ENCODE results near the gene SMYD3. TPM values are rescaled to one million over a fixed set of nuclear protein-coding genes. Genes with fewer than 3 reads are reported as not detected.

SMYD3 gene
- total RNA-seq, 1 experiment from 2014 or later, result 25.5 TPM

GRCh38 chr1:245878585-245878984 is 628.5 kb downstream of the SMYD3 start:
- H3K23ac ChIP-seq (ENCODE audit: insufficient read length, low read depth, low read length), result no peak overlapping the region
- H3K4me1 Mint-ChIP-seq, result no peaks in the 10 kb centered on the region
- no peaks in the 10 kb centered on the region for H3K9me3 Mint-ChIP-seq
- TF ChIP-seq, protein P1, sequence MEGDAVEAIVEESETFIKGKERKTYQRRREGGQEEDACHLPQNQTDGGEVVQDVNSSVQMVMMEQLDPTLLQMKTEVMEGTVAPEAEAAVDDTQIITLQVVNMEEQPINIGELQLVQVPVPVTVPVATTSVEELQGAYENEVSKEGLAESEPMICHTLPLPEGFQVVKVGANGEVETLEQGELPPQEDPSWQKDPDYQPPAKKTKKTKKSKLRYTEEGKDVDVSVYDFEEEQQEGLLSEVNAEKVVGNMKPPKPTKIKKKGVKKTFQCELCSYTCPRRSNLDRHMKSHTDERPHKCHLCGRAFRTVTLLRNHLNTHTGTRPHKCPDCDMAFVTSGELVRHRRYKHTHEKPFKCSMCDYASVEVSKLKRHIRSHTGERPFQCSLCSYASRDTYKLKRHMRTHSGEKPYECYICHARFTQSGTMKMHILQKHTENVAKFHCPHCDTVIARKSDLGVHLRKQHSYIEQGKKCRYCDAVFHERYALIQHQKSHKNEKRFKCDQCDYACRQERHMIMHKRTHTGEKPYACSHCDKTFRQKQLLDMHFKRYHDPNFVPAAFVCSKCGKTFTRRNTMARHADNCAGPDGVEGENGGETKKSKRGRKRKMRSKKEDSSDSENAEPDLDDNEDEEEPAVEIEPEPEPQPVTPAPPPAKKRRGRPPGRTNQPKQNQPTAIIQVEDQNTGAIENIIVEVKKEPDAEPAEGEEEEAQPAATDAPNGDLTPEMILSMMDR (conservative IDR thresholded peaks at IDR 0.05), result no peak
- H3K27me3 ChIP-seq (ENCODE audit: insufficient read depth, low read length), result no peaks in the 10 kb centered on the region
- H2AFZ ChIP-seq (ENCODE audit: low read length), result no peak overlapping the region
- H3K4me3 Mint-ChIP-seq, result no peak overlapping the region
- WGBS (ENCODE audit: extremely low coverage, insufficient read length, low lambda C conversion rate), result no CpG with 5 or more reads among the region's 3 CpGs
- H3T11ph ChIP-seq (ENCODE audit: low read length), result no peak overlapping the region
- no peak overlapping the region for H4K8ac ChIP-seq (replicated peaks; ENCODE audit: insufficient read length, low read depth, low read length)
- H3K18ac ChIP-seq (ENCODE audit: insufficient read length, low read depth, low read length), result no peak overlapping the region
- H2AK5ac ChIP-seq (ENCODE audit: insufficient read length, low read length), result no peak overlapping the region
- no peaks in the 10 kb centered on the region for H3K23me2 ChIP-seq (ENCODE audit: insufficient read length, low read depth, low read length, poor library complexity, severe bottlenecking)
- H3K79me1 ChIP-seq (ENCODE audit: insufficient read depth, low read depth, low read length, poor library complexity, severe bottlenecking), result no peaks in the 10 kb centered on the region
- no peaks in the 10 kb centered on the region for H3K4me1 ChIP-seq (ENCODE audit: insufficient read depth, low read length)
- H3K56ac ChIP-seq (ENCODE audit: insufficient read length, low read depth, low read length), result no peak overlapping the region
- H3K9ac ChIP-seq (ENCODE audit: extremely low read depth, insufficient read length, low read length), result no peak overlapping the region
- H3K14ac ChIP-seq (ENCODE audit: insufficient read depth, low read length), result no peak overlapping the region
- H3K9me3 ChIP-seq (ENCODE audit: control insufficient read depth, low read depth, low read length), result no peaks in the 10 kb centered on the region
- H2BK120ac ChIP-seq (ENCODE audit: low read depth, low read length, poor library complexity, severe bottlenecking), result no peak overlapping the region
- no peak overlapping the region for H2BK5ac ChIP-seq (ENCODE audit: insufficient read length, low read length)
- H3K79me2 ChIP-seq (ENCODE audit: insufficient read depth, low read length), result no peaks in the 10 kb centered on the region
- H2BK12ac ChIP-seq (ENCODE audit: insufficient read length, low read depth, low read length), result no peak overlapping the region
- no peak overlapping the region for H3K27ac Mint-ChIP-seq
- no peak overlapping the region for H4K5ac ChIP-seq (ENCODE audit: insufficient read length, low read depth, low read length)
- H3K4ac ChIP-seq (ENCODE audit: low read depth, low read length), result no peak overlapping the region
- no peak overlapping the region for H2BK20ac ChIP-seq (ENCODE audit: low read depth, low read length, poor library complexity, severe bottlenecking)
- no peak overlapping the region for H2BK15ac ChIP-seq (ENCODE audit: low read depth, low read length)
- no peaks in the 10 kb centered on the region; a peak in 1 of 7 replicates for H3K36me3 Mint-ChIP-seq (ENCODE audit: insufficient read depth in 1 of 3, low read depth in 3 of 3)
- H4K91ac ChIP-seq (ENCODE audit: insufficient read length, low read depth, low read length), result no peak overlapping the region
- no peak overlapping the region for H3K27ac ChIP-seq (ENCODE audit: insufficient read length, low read depth, low read length)
- H4K20me1 ChIP-seq (ENCODE audit: control insufficient read depth, insufficient read depth, insufficient read length), result no peaks in the 10 kb centered on the region
- DNase-seq, result no peak
- H3K27me3 Mint-ChIP-seq (ENCODE audit: low read depth), result no peaks in the 10 kb centered on the region
- no peak overlapping the region for H3K4me2 ChIP-seq (ENCODE audit: insufficient read depth, insufficient read length, low read length)

Data from H9 (cell line).